ENCODE results near the gene SFXN5.
"Not testable (repeated sequence)": the region's sequence is repeated elsewhere in the genome, so short reads cannot be mapped to it uniquely, and the experiment has no call there.

Gene SFXN5

GRCh38 chr2:73100956-73101355 is 29.4 kb upstream of the SFXN5 start:
- no peak for DNase-seq

GRCh38 chr2:73099486-73099885 is 28.0 kb upstream of the SFXN5 start:
- DNase-seq: no peak

GRCh38 chr2:73095910-73096309 is 24.4 kb upstream of the SFXN5 start:
- DNase-seq: no peak

- DNase-seq: not testable (repeated sequence)
These were observed 22.2 kb upstream of the SFXN5 start for GRCh38 chr2:73093601-73094218.

- no peak for DNase-seq
These were observed 20.8 kb upstream of the SFXN5 start for GRCh38 chr2:73092146-73092783.

- DNase-seq: no peak
These were observed 20.2 kb upstream of the SFXN5 start for GRCh38 chr2:73091696-73092095.

GRCh38 chr2:73091164-73091563 is 19.7 kb upstream of the SFXN5 start:
- no peak for DNase-seq

GRCh38 chr2:73089270-73090030 is 17.9 kb upstream of the SFXN5 start:
- DNase-seq: no peak

- no peak for DNase-seq
These were observed 17.2 kb upstream of the SFXN5 start for GRCh38 chr2:73088703-73089102.

- DNase-seq: no peak
These were observed 16.7 kb upstream of the SFXN5 start for GRCh38 chr2:73088211-73088610.

GRCh38 chr2:73087311-73087710 is 15.8 kb upstream of the SFXN5 start:
- no peak for DNase-seq

- DNase-seq: no peak
These were observed 14.2 kb upstream of the SFXN5 start for GRCh38 chr2:73085691-73086090.

- no peak for DNase-seq
These were observed 13.5 kb upstream of the SFXN5 start for GRCh38 chr2:73084971-73085370.

GRCh38 chr2:73083886-73084800 is 12.6 kb upstream of the SFXN5 start:
- no peak for DNase-seq

GRCh38 chr2:73082523-73083410 is 11.3 kb upstream of the SFXN5 start:
- DNase-seq: no peak

- no peak for DNase-seq
These were observed 9.7 kb upstream of the SFXN5 start for GRCh38 chr2:73081181-73081671.

- DNase-seq: no peak
These were observed 9.0 kb upstream of the SFXN5 start for GRCh38 chr2:73080321-73081131.

- DNase-seq: no peak
These were observed 8.1 kb upstream of the SFXN5 start for GRCh38 chr2:73079636-73080035.

- DNase-seq: no peak
These were observed 7.2 kb upstream of the SFXN5 start for GRCh38 chr2:73078457-73079411.

GRCh38 chr2:73077424-73077795 is 5.9 kb upstream of the SFXN5 start:
- DNase-seq: no peak

Data from NCI-H1436 treated with DMSO at 0.1 percent for 48 hours (cell line).